SJSA1 (cell line): ENCODE results near the gene PMEL. TPM values are rescaled to one million over a fixed set of nuclear protein-coding genes. Genes with fewer than 3 reads are reported as not detected.
A peak's percentile ranks its signal among the peaks of the same experiment; 100 is the strongest.

Source experiments
- DNase-seq, 2 experiments: peaks; one replicate each; pipeline ENCODE4 v3.0.0-alpha.2; 2015 to 2020; ENCODE audit warnings: low spot score in 2 of 2, low read depth in 1 of 2
- H3K27ac ChIP-seq: fragments of 250-450 bp; sonication (Bioruptor Pico); 2 replicates; pipeline ENCODE4 v1.5.1; 2020; ENCODE audit warnings: mild to moderate bottlenecking, moderate library complexity
- H3K27me3 ChIP-seq: fragments of 250-450 bp; sonication (Bioruptor Pico); replicated peaks from 2 replicates; pipeline ENCODE4 v1.5.1; 2020; ENCODE audit warnings: mild to moderate bottlenecking, moderate library complexity
- H3K36me3 ChIP-seq: fragments of 250-450 bp; sonication (Bioruptor Pico); 2 replicates; pipeline ENCODE4 v1.5.1; 2020; ENCODE audit warnings: mild to moderate bottlenecking
- H3K4me1 ChIP-seq: fragments of 250-450 bp; sonication (Bioruptor Pico); replicated peaks from 2 replicates; pipeline ENCODE4 v1.6.1; 2021; ENCODE audit warnings: mild to moderate bottlenecking
- H3K4me3 ChIP-seq: fragments of 250-450 bp; sonication (Bioruptor Pico); 2 replicates; pipeline ENCODE4 v1.5.1; 2020; ENCODE audit warnings: mild to moderate bottlenecking
- H3K9me3 ChIP-seq: fragments of 250-450 bp; sonication (Bioruptor Pico); replicated peaks from 2 replicates; pipeline ENCODE4 v1.5.1; 2020; ENCODE audit warnings: mild to moderate bottlenecking
- total RNA-seq: library from RNA; depleted of rRNA; stranded (reverse); fragments of >200 nt; shearing (Covaris generic); gene quantifications from 2 replicates; pipeline ENCODE4 v1.2.3, GENCODE V29; 2014

The PMEL gene
- total RNA-seq, 1 experiment from 2014 or later = 0.34 TPM

DNA sequence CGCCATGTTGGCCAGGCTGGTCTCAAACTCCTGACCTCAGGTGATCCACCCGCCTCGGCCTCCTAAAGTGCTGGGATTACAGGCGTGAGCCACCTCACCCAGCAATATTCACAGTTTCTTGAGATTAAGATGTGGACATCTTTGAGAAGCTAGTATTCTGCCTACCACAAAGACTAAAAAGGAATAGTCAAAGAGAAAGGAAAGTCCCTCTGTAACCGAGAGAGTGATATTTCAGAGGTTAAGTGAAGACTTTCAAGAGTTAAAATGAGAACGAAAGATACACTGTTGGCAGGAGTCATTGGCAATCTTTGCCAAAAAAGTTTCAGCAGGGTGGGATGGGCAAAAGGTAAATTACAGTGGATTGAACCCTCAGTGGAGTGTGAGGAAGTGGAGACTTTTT is 19.3 kb downstream of the PMEL start:
- DNase-seq = no peak
- no peak overlapping the region for H3K27ac ChIP-seq
- H3K27me3 ChIP-seq = no peaks in the 10 kb centered on the region
- no peaks in the 10 kb centered on the region for H3K4me1 ChIP-seq
- no peaks in the 10 kb centered on the region for H3K9me3 ChIP-seq
- H3K4me3 ChIP-seq = no peak overlapping the region
- no peaks in the 10 kb centered on the region; the same call in 1 of the 2 replicates for H3K36me3 ChIP-seq

DNA sequence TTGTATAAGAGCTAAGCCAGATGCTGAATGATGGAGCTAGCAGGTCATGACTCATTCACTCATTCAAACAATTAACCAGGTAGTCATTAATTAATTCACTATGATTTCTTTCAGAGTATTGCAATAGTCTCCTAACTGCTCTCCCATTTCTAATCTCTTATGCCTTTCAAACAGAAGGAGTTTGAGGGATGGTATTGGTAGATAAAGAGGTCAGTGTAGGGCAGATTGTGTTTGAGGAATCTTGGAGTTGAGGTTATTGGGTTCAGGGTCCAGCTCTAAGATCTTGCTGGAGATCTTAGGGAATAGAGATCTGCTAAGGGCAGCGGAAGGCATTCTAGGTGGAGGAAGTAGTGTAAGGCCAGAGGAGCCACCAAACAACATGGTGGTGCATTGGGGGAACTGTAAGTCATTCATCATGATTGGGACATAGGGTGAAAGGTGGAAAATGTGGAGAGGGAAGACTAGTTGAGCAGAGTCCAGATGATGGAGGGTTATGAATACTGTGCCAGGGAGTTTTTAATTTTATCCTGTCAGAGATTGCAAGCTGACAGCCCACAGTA is 23.2 kb downstream of the PMEL start:
- Histone ChIP-seq H3K9me3 (no peaks in the 10 kb centered on the region), H3K27me3 (no peaks in the 10 kb centered on the region), H3K27ac (no peak overlapping the region), H3K36me3 (no peaks in the 10 kb centered on the region; the same call in none of the 2 replicates), H3K4me3 (no peak overlapping the region), H3K4me1 (0 out of 2 replicates have a peak, but pooled peaks cover 3% of the 10 kb centered on the region)
- DNase-seq = no peak

DNA sequence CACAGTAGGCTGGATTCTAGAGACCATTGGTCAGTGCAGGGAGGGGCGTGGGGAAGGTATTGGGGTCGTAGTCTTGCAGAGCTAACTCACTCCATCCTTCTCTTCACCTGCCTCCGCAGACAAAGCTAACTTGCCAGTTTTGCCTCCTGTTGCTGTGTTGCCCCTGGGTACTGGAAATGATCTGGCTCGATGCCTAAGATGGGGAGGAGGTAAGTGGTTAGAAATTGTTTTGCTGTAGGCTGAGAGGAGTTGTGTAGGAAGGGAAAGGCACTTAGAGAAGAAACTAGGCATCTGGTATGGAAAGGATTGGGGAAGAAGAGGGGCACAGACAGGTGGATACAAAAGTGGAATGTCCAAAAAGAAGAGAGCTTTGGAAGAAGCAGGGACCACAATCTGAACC is 23.8 kb downstream of the PMEL start:
- DNase-seq = no peak
- H3K27ac ChIP-seq = no peak overlapping the region
- H3K27me3 ChIP-seq = no peaks in the 10 kb centered on the region
- no peak overlapping the region for H3K4me3 ChIP-seq
- no peaks in the 10 kb centered on the region; the same call in none of the 2 replicates for H3K36me3 ChIP-seq
- H3K9me3 ChIP-seq = no peaks in the 10 kb centered on the region
- 0 out of 2 replicates have a peak, but pooled peaks cover 3% of the 10 kb centered on the region for H3K4me1 ChIP-seq

DNA sequence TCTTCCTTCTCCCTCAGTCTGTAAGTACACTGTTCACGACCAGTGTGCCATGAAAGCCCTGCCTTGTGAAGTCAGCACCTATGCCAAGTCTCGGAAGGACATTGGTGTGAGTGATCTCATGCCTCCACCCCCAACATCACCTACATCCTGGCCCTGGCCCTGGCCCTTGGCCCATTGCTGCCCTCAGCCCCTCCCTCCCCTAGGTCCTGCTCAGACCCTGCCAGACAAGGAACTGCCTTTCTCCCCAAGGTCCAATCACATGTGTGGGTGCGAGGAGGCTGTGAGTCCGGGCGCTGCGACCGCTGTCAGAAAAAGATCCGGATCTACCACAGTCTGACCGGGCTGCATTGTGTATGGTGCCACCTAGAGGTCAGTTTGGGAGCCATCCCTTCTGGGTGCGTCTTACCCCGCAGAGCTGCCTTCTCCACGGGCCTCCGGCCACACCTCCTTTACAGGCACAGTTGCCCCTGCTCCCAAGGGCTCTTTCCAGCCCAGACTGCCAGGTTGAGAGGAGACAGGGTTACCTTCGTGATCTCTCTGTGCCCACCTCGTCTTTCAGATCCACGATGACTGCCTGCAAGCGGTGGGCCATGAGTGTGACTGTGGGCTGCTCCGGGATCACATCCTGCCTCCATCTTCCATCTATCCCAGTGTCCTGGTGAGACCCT is 25.6 kb downstream of the PMEL start:
- H3K4me1 ChIP-seq = 0 out of 2 replicates have a peak, but pooled peaks cover 3% of the 10 kb centered on the region
- H3K36me3 ChIP-seq = no peaks in the 10 kb centered on the region; the same call in none of the 2 replicates
- H3K9me3 ChIP-seq = no peaks in the 10 kb centered on the region
- no peaks in the 10 kb centered on the region for H3K27me3 ChIP-seq
- H3K4me3 ChIP-seq = no peak overlapping the region
- peak; percentile 63 to 86 for DNase-seq
- no peak overlapping the region for H3K27ac ChIP-seq

DNA sequence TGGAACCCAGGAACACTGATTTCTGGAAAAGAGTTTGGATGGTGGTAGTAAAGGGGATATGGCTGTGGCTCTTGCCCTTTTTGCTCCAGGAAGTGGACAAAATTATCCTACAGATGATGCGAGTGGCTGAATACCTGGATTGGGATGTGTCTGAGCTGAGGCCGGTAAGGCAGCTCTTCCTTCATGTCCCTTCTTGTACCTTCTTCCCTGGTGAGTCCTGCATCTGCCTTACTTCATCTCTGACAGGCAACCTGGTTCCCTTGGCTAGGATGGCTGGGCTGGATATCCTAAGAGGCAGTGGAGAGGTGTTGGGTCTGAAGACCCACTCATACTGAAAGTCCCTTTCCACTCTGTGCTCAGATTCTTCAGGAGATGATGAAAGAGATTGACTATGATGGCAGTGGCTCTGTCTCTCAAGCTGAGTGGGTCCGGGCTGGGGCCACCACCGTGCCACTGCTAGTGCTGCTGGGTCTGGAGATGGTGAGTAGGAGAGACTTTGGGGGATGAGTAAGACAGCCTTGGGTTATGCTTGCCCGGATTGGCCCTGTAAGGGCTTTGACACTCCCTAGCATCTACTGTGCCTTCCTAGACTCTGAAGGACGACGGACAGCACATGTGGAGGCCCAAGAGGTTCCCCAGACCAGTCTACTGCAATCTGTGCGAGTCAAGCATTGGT is 26.9 kb downstream of the PMEL start:
- Histone ChIP-seq H3K4me3 (no peak overlapping the region), H3K36me3 (no peaks in the 10 kb centered on the region; the same call in none of the 2 replicates), H3K9me3 (no peaks in the 10 kb centered on the region), H3K4me1 (0 out of 2 replicates have a peak, but pooled peaks cover 3% of the 10 kb centered on the region), H3K27me3 (no peaks in the 10 kb centered on the region), H3K27ac (no peak overlapping the region)
- no peak for DNase-seq

DNA sequence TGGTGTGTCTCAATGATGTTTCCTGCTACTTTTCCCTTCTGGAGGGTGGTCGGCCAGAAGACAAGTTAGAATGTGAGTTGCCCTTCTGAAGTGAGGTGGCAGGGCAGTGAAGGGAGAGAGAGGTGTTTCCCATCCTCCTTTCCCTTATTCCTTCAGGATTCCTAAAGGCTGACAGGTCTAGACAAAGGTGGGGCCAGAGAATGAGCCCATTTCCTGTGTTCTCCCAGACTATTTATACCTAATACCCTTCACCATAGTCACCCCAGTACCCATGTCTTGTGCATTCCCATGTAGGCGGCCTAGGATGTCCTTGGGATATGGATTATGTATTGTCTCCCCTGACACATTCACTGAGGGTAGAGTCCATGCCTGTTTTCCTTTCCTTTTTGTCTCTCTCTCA is 27.9 kb downstream of the PMEL start:
- H3K4me1 ChIP-seq = peaks cover 7% of the 10 kb centered on the region
- H3K36me3 ChIP-seq = no peaks in the 10 kb centered on the region; the same call in none of the 2 replicates
- no peaks in the 10 kb centered on the region for H3K9me3 ChIP-seq
- no peak for DNase-seq
- H3K4me3 ChIP-seq = no peak overlapping the region
- no peak overlapping the region for H3K27ac ChIP-seq
- H3K27me3 ChIP-seq = no peaks in the 10 kb centered on the region

DNA sequence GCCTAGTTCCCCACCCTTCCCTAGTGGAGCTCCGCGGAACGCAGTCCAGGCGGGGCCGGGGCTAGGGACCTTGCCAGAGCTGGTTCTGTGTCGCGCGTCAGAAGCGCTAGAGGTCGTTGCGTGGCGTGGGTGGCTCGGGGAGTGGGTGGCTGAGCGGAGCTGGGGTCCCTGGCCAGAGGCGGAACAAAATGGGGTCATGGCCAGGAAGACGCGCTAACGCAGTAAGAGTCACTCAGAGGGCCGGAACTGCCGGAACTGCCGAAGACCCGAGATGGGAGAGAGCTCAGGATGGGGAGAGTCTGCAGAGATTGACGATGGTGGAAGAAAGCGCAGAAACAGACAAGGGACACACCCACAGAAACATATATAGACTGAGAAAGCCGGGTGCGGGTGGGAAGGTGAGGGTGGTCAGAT is 30.1 kb downstream of the PMEL start:
- Histone ChIP-seq H3K9me3 (no peaks in the 10 kb centered on the region), H3K4me1 (peaks cover 26% of the 10 kb centered on the region), H3K27me3 (no peaks in the 10 kb centered on the region), H3K27ac (no peak overlapping the region), H3K4me3 (no peak overlapping the region), H3K36me3 (no peaks in the 10 kb centered on the region; the same call in 1 of the 2 replicates)
- no peak for DNase-seq

DNA sequence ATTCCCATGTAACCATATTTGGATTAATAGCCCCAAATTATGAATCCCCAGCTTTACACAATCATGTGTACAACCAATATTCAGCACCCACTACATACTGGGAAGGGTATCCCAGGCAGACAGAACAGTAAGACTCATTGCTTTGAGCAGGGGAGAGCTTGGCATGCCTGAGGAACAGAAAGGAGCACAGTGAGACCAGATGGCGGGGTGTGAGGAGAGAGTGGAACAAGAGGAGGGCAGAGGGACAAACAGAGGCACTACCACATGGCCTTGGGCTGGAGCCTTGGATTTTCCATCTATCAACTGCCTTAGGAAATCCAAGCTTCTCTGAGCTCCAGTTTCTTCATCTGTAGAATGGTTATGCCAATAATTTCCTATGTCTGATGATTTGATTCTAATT is 31.1 kb downstream of the PMEL start:
- Histone ChIP-seq H3K36me3 (no peaks in the 10 kb centered on the region; the same call in 1 of the 2 replicates), H3K9me3 (no peaks in the 10 kb centered on the region), H3K4me3 (no peak overlapping the region), H3K27me3 (no peaks in the 10 kb centered on the region), H3K4me1 (peaks cover 27% of the 10 kb centered on the region), H3K27ac (no peak overlapping the region)
- DNase-seq = no peak

DNA sequence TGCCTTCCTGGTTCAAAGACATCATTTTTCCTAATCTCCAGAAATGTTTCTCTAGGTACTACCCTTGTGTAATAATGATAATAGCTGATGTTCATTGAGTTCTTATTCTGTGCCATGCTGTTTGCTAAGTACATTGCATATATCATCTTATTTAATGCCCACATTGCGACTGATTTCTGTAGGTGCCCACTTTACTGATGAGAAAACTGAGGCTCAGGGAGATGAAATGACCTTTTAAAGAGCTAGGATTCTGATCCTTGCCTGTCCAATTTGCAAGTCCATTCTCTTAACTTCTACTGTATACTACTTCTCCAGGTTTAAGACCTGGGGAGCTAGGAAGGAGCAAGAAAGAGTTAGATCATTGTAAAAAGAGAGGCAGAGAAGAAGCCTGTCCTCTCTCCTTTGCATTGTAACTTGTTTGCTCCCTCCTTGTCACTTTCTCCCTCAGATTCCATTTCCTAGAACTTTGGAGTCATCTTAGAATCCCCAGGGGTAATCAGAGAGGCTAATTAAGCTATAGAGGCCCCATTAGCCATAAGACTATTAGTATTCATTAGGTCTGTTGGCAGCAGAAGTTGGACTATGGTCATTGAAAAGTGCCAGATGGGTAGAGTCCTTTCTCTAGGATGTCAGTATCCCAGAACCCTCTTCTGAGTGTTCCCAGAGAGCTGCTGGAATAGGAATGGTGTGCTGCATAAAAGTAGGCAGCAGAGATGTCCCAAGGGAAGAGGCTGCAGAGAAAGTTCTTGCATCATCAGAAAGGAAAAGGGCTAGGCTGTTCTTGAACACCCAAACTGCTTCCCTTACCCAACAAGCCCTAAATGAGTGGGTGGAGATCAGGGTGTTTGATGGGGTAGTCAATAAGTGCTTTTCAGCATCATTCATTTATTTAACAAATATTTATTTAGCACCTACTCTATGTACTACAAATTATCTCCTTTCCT is 31.8 kb downstream of the PMEL start:
- Histone ChIP-seq H3K27ac (no peak overlapping the region), H3K4me3 (no peak overlapping the region), H3K27me3 (no peaks in the 10 kb centered on the region), H3K4me1 (peaks cover 28% of the 10 kb centered on the region), H3K9me3 (no peaks in the 10 kb centered on the region), H3K36me3 (no peaks in the 10 kb centered on the region; the same call in 1 of the 2 replicates)
- no peak for DNase-seq

DNA sequence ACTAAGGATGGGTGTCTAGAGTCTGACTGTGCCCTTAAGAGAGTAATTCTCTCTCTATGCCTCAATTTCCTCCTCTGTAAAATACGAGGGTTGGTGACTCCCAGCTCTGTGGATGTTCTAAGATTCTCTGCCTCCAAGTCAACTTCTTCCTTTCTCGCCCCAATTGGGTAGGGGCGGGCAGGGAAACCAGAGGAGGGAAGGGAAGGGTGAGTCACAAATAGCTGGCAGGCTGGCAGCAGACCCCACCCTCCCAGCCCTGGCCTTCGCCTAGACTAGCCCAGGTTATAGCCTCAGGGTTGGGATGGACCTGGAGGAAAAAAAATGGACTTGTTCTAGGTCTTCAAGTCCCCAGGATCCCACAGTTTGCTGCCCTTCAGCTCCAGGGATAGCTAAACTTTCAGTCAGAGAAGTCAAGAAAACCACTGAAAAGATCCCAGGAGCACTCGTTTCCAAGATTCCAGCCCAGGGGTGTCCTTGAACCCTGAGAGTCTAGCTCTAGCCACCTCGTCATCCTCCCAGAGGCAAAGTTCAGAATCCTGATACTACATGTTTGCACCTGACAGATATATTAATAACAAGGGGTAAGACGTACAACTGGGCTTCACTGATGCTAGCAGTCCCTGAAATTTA is 32.6 kb downstream of the PMEL start:
- H3K27ac ChIP-seq = no peak overlapping the region
- no peaks in the 10 kb centered on the region for H3K9me3 ChIP-seq
- DNase-seq = peak in 1 of 2 experiments; percentile 5
- H3K4me3 ChIP-seq = no peak overlapping the region
- H3K27me3 ChIP-seq = no peaks in the 10 kb centered on the region
- peaks cover 34% of the 10 kb centered on the region for H3K4me1 ChIP-seq
- H3K36me3 ChIP-seq = no peaks in the 10 kb centered on the region; the same call in 1 of the 2 replicates

DNA sequence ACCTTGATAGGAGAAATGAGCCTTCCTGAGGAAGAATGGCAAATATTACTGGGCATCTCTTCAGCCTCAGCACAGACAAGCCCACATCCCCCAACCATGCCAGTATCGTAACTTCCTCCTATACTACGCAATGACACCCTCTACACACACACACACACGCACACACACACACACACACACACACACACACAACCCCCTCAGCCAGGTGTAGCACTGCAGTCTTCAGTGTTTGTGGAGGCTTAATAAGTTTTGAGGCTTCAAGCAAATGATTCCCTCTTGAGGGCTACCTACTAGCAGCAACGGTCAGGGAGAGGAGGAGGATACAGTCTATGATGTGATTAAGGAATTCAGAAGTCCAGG is 33.3 kb downstream of the PMEL start:
- Histone ChIP-seq H3K4me1 (peaks cover 39% of the 10 kb centered on the region), H3K27ac (no peak overlapping the region), H3K9me3 (no peaks in the 10 kb centered on the region), H3K4me3 (peak overlapping the region; percentile 46), H3K27me3 (no peaks in the 10 kb centered on the region), H3K36me3 (peaks cover 2% of the 10 kb centered on the region; the same call in 1 of the 2 replicates)
- DNase-seq = peak in 1 of 2 experiments; percentile 10

DNA sequence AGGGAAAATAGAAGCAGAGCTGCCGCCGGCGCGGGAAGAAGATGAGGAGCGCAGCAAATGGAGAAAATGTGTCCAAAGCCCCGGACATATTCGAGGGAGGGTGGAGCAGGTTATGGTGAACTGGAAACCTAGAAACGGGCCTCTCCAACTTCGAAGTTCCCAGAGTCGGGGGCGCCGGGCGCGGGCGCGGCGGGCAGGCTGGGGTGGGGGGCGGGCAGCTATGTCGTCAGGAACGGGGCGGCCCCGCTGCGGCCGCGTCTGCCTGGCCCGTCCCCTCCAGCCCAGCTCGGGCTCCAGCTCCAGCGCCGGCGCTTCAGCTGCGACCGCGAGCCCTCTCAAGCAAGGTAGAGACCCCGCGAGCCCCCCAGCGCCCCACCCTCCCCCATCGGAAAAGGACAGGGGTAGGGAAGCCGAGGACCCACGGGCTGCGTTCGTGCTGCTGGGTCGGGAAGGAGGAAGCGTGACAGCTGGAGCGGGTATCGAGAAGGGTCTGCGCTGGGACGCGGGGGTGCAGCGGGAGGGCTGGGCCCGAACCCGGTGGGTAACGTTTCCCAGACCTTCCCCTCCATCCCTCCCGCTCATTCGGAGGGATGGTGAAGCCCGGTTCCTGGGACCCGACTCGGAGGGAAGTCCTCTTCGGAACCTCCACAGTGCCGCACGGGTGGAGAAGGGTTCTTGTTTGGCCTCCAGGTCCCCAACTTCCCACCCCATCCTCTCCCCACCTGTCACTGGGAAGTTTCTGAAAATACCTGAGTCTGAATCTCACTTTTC is 33.9 kb downstream of the PMEL start:
- peak in 1 of 2 experiments; percentile 4 for DNase-seq
- Histone ChIP-seq H3K27me3 (no peaks in the 10 kb centered on the region), H3K9me3 (no peaks in the 10 kb centered on the region), H3K4me3 (peak overlapping the region; percentile 46), H3K27ac (peak overlapping the region; percentile 15; the same call in 1 of the 2 replicates), H3K4me1 (peaks cover 39% of the 10 kb centered on the region), H3K36me3 (peaks cover 5% of the 10 kb centered on the region; the same call in 1 of the 2 replicates)
